ENCODE data around the gene ZFYVE28. TPM values are rescaled to one million over a fixed set of nuclear protein-coding genes. Genes with fewer than 3 reads are reported as not detected.

Gene ZFYVE28
- total and polyA plus RNA-seq, 8 donors: 2.2 to 12.4 (median 3.9) TPM

DNA sequence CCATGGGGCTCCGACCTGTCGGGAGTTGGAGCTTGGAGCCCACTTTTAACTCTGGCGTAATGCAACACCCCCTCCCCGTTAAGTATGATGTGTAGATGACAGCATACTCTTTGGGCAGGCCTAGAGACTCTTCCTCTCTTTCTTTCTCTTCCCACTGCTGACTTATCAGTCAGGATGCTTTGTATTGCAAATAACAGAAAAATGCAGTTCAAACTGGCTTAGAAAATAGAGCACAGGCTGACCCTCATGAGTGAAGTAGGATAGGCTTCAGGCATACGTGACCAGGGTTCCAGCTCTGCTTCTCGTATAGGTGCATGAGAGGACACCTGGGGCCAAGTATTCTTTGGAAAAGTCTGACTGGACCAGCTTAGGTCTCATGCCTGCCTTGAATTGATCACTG is 27.1 kb upstream of the ZFYVE28 start:
- TF ChIP-seq, protein P1, sequence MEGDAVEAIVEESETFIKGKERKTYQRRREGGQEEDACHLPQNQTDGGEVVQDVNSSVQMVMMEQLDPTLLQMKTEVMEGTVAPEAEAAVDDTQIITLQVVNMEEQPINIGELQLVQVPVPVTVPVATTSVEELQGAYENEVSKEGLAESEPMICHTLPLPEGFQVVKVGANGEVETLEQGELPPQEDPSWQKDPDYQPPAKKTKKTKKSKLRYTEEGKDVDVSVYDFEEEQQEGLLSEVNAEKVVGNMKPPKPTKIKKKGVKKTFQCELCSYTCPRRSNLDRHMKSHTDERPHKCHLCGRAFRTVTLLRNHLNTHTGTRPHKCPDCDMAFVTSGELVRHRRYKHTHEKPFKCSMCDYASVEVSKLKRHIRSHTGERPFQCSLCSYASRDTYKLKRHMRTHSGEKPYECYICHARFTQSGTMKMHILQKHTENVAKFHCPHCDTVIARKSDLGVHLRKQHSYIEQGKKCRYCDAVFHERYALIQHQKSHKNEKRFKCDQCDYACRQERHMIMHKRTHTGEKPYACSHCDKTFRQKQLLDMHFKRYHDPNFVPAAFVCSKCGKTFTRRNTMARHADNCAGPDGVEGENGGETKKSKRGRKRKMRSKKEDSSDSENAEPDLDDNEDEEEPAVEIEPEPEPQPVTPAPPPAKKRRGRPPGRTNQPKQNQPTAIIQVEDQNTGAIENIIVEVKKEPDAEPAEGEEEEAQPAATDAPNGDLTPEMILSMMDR (IDR thresholded peaks at IDR 0.05): no peak
- Histone ChIP-seq H3K27me3 (no peaks in the 10 kb centered on the region), H3K36me3 (no peaks in the 10 kb centered on the region), H3K9me3 (no peaks in the 10 kb centered on the region), H3K27ac (no peak overlapping the region), H3K4me1 (no peaks in the 10 kb centered on the region), H3K4me3 (no peak overlapping the region)
- intact Hi-C loops (cut with DNase I): no loop called here
- no peak for ATAC-seq
- DNase-seq: no peak

DNA sequence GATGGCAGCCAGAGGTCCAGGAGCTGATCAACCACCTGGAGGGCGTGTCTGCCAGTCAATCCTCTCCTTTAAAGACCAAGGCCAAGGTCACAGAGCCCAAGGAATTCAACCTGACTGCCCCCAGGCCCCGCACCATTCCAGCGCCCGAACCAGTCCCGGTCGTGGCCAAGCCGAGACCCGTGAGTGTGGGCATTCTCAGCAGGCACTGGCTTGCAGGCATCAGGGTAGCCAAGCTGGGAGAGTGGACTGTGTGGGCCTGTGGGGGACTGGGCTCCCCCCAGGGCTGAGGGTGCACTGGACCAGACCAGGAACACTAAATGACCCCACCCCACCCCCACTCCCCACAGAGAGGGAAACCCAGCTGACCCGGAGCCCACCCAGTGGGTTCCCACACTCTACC is 26.7 kb upstream of the ZFYVE28 start:
- no peaks in the 10 kb centered on the region for H3K9me3 ChIP-seq
- ATAC-seq (no peak), DNase-seq (peak in 1 of 4 donors; percentile 58)
- H3K4me3 ChIP-seq: no peak overlapping the region
- H3K4me1 ChIP-seq: no peaks in the 10 kb centered on the region
- no peaks in the 10 kb centered on the region for H3K27me3 ChIP-seq
- no peaks in the 10 kb centered on the region for H3K36me3 ChIP-seq
- TF ChIP-seq, protein P1 (IDR thresholded peaks at IDR 0.05): no peak
- no peak overlapping the region for H3K27ac ChIP-seq
- intact Hi-C loops (cut with DNase I): no loop called here

GRCh38 chr4:2443956-2444740 is 25.7 kb upstream of the ZFYVE28 start:
- ATAC-seq (no peak), DNase-seq (peak in 1 of 4 donors; percentile 50)
- H3K27ac ChIP-seq: no peak overlapping the region
- no peaks in the 10 kb centered on the region for H3K36me3 ChIP-seq
- no peaks in the 10 kb centered on the region for H3K27me3 ChIP-seq
- H3K9me3 ChIP-seq: no peaks in the 10 kb centered on the region
- H3K4me3 ChIP-seq: no peak overlapping the region
- no peaks in the 10 kb centered on the region for H3K4me1 ChIP-seq
- intact Hi-C loops (cut with DNase I): no loop called here
- TF ChIP-seq, protein P1 (IDR thresholded peaks at IDR 0.05): no peak

GRCh38 chr4:2443061-2443730 is 24.8 kb upstream of the ZFYVE28 start:
- ATAC-seq (no peak), DNase-seq (peak in 1 of 4 donors; percentile 60)
- H3K36me3 ChIP-seq: no peaks in the 10 kb centered on the region
- H3K9me3 ChIP-seq: no peaks in the 10 kb centered on the region
- no peak overlapping the region for H3K4me3 ChIP-seq
- H3K27me3 ChIP-seq: no peaks in the 10 kb centered on the region
- no peaks in the 10 kb centered on the region for H3K4me1 ChIP-seq
- intact Hi-C loops (cut with DNase I): no loop called here
- TF ChIP-seq, protein P1 (IDR thresholded peaks at IDR 0.05): no peak
- no peak overlapping the region for H3K27ac ChIP-seq

DNA sequence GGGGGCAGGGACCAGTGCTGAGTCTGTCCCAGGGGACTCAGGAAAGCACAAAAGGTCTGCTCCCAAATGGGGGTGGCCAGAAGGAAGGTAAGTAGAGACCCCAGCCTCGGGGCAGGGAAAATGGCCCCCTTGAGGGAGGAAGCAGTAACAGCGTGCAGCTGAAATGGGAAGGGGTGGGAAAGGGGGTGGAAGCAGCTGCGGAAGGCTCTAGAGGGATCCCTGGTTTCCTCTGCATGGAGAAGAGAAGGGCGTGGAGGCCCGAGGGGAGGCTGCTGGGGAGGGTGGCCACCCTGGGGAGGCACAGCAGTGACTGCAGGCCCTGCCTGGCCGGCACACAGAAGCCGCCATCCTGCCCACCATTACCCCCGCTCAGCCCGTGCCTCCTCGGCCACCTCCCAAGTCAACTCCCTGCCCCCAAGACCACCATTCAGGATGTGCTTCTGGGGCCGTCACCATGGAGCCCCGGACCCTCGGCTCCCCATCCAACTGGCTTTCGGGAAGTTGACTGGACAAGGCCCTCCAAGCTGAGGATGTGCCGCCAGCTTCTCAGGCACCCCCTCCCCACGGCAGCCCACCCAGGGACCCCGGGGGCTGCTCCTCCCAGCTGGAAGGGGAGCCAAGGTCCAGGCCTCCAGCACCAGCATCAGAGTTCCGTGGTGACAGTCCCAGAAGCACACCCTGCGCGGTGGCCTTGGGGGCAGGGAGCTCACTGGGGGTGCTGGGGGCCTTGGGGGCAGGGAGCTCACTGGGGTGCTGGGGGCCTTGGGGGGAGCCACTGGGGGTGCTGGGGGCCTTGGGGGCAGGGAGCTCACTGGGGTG is 23.9 kb upstream of the ZFYVE28 start:
- TF ChIP-seq, protein P1 (IDR thresholded peaks at IDR 0.05): no peak
- no peaks in the 10 kb centered on the region for H3K36me3 ChIP-seq
- H3K4me1 ChIP-seq: no peaks in the 10 kb centered on the region
- H3K9me3 ChIP-seq: no peaks in the 10 kb centered on the region
- no peak overlapping the region for H3K4me3 ChIP-seq
- ATAC-seq (no peak), DNase-seq (peak in 1 of 4 donors; percentile 47)
- intact Hi-C loops (cut with DNase I): no loop called here
- H3K27me3 ChIP-seq: no peaks in the 10 kb centered on the region
- no peak overlapping the region for H3K27ac ChIP-seq
